ENCODE measurements around the gene BAZ2B. TPM values are rescaled to one million over a fixed set of nuclear protein-coding genes. Genes with fewer than 3 reads are reported as not detected.

The BAZ2B gene
- polyA plus RNA-seq, 1 of the 3 experiments (the other 2 are of a cell fraction): 10.2 TPM

DNA sequence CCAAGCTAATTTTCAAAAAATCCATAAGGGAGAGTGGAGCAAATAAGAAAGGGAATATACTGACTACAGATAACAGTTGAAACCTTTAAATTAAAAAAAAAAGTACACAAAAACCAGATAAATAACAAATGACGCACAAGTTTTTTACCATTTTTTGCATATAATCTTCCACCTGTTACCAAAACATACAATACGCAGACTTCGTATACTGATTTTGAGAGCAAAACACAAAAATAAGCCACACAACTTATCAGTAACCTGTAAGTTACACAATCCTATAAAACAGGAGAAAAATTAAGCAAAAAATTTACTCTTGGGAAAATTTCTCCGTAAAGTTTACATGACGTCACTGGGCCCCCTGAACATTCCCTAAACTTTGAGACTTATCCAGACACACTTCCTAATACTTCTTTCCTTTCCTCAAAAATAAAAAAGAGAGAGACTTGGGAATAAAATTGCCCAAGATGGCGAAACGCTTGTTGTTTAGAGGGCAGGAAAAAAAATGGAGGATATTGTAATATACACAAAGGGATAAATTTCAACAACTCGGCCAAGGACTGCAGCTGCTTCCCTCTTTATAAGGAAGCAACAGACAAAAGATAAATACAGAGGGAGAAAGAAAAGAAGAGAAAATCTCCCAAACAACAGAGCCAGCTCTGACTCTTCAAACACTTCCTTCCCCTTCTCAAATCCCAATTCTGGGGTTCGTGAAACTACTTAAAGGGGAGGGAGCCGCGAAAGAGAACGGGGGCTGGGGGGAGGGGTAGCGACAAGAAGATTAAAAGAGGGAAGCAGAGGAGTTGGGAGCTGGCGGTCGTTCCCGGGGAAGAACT lies 1.6 kb downstream of the BAZ2B start:
- CTCF ChIA-PET: interaction anchor here (0.6 to 1.7 kb wide), 5 partner anchors 98 to 776 kb away, joined by 3 to 7 read pairs (median 3); partner anchors contain the start of gene MARCHF7
- POLR2A ChIA-PET: interaction anchor here (0.8 to 2.6 kb wide), 3 partner anchors 97 to 330 kb away, joined by 3 to 26 read pairs (median 4); partner anchors contain the start of gene MARCHF7
- peak overlapping the region; percentile 80 for H2AFZ ChIP-seq (ENCODE audit: low read depth)
- H3K36me3 ChIP-seq (replicated peaks in 1 of 2; ENCODE audit: control insufficient read depth in 1 of 2, insufficient read depth in 2 of 2, low read length in 1 of 2): no peaks in the 10 kb centered on the region
- no peaks in the 10 kb centered on the region for H3K27me3 ChIP-seq (ENCODE audit: insufficient read depth)
- H3K4me1 ChIP-seq (ENCODE audit: control insufficient read depth in 1 of 2, insufficient read depth in 2 of 2, low read depth in 1 of 2, low read length in 1 of 2): peaks cover 15 to 24% of the 10 kb centered on the region in 2 experiments; a peak in 2 of 4 replicates
- no peaks in the 10 kb centered on the region for H3K9me2 ChIP-seq
- H3F3A ChIP-seq (replicated peaks; ENCODE audit: insufficient read depth): peaks cover 21% of the 10 kb centered on the region
- H4K20me1 ChIP-seq (ENCODE audit: insufficient read depth): no peaks in the 10 kb centered on the region
- TF ChIP-seq RFX5 (IDR thresholded peaks at IDR 0.05; ENCODE audit: low read length) (no peak), JUND (IDR thresholded peaks at IDR 0.05) (peak; percentile 2; the same call in 1 of the 2 replicates), RXRA (IDR thresholded peaks at IDR 0.05; ENCODE audit: borderline replicate concordance, low read depth) (no peak), TEAD4 (IDR thresholded peaks at IDR 0.05; ENCODE audit: borderline replicate concordance, insufficient read depth) (no peak), MXI1 (IDR thresholded peaks at IDR 0.05; ENCODE audit: low read depth, low read length) (no peak; the same call in 1 of the 2 replicates), SIN3A (IDR thresholded peaks at IDR 0.05; ENCODE audit: borderline replicate concordance, low read depth, low read length) (0 out of 2 replicates have a peak, but pooled peaks have one; percentile 12), EP300 (IDR thresholded peaks at IDR 0.05; ENCODE audit: borderline replicate concordance in 1 of 2, low read depth in 1 of 2, low read length in 1 of 2) (0 out of 4 replicates have a peak, but pooled peaks of 1 of the 2 experiments have one; percentile 6), FOSL2 (IDR thresholded peaks at IDR 0.05; ENCODE audit: borderline replicate concordance, low read depth) (no peak), MAX (IDR thresholded peaks at IDR 0.05; ENCODE audit: low read depth) (no peak; the same call in 1 of the 2 replicates), POLR2AphosphoS5 (IDR thresholded peaks at IDR 0.05; ENCODE audit: low read depth, low read length) (no peak), REST (IDR thresholded peaks at IDR 0.05; ENCODE audit: low read depth, low read length) (no peak), TAF1 (IDR thresholded peaks at IDR 0.05; ENCODE audit: borderline replicate concordance, low read depth, low read length) (peak; percentile 32; the same call in 1 of the 2 replicates), CTCF (IDR thresholded peaks at IDR 0.05) (no peak), ELF1 (IDR thresholded peaks at IDR 0.05) (0 out of 2 replicates have a peak, but pooled peaks have one; percentile 3), TCF12 (IDR thresholded peaks at IDR 0.05) (no peak), GATA2 (CRISPR knock-in tag; IDR thresholded peaks at IDR 0.05) (no peak), YY1 (IDR thresholded peaks at IDR 0.05; ENCODE audit: low read depth) (peak; percentile 89; the same call in 1 of the 2 replicates), EZH2phosphoT487 (IDR thresholded peaks at IDR 0.05; ENCODE audit: borderline replicate concordance, low read depth) (no peak), RAD21 (IDR thresholded peaks at IDR 0.05; ENCODE audit: low read length) (no peak), FOXM1 (IDR thresholded peaks at IDR 0.05; ENCODE audit: low read depth) (no peak)
- TF ChIP-seq, protein P1, sequence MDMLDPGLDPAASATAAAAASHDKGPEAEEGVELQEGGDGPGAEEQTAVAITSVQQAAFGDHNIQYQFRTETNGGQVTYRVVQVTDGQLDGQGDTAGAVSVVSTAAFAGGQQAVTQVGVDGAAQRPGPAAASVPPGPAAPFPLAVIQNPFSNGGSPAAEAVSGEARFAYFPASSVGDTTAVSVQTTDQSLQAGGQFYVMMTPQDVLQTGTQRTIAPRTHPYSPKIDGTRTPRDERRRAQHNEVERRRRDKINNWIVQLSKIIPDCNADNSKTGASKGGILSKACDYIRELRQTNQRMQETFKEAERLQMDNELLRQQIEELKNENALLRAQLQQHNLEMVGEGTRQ (IDR thresholded peaks at IDR 0.05; ENCODE audit: borderline replicate concordance, low read depth, low read length): no peak
- no peaks in the 10 kb centered on the region for H3K9me3 ChIP-seq
- peak overlapping the region; percentile 78 for H3K4me2 ChIP-seq
- 2% methylated on average over 16 of the region's 16 CpGs for WGBS (ENCODE audit: low lambda C conversion rate)
- peak overlapping the region; percentile 99 for H3K27ac ChIP-seq (ENCODE audit: low read depth in 2 of 2, low read length in 1 of 2)
- H3K79me2 ChIP-seq (ENCODE audit: insufficient read depth): peaks cover 72% of the 10 kb centered on the region
- H3K4me3 ChIP-seq (ENCODE audit: low read depth in 2 of 2, low read length in 1 of 2): peak overlapping the region; percentile 80 to 85
- peak overlapping the region; percentile 98 for H3K9ac ChIP-seq
- no peak for DNase-seq
